ENCODE measurements around the gene RILPL1.

GRCh38 chr12:123550700-123551099 is 17.2 kb upstream of the RILPL1 start:
- TF ChIP-seq CTCF (IDR thresholded peaks at IDR 0.05) (no peak), POLR2A (IDR thresholded peaks at IDR 0.05) (no peak)
